Activated T-cell treated with anti-CD3 and anti-CD28 coated beads, Interleukin-2, amount 50 U/mL, for 72 hours (primary cell): ENCODE results near the gene RGS7. TPM values are rescaled to one million over a fixed set of nuclear protein-coding genes. Genes with fewer than 3 reads are reported as not detected.

Source experiments
- ATAC-seq, 2 donors: fragments of 150-1000 bp; cut with Tn5 transposase; replicated peaks in 1 of 2; 2 replicates each; pipeline ENCODE4 v1.10.0; 2021; ENCODE audit warnings: moderate library complexity in 2 of 2, mild to moderate bottlenecking in 1 of 2
- DNase-seq, 2 donors: peaks; one replicate each; pipeline ENCODE4 v3.0.0; 2021 to 2022; ENCODE audit warnings: mixed read lengths in 1 of 2
- H3K27ac Mint-ChIP-seq: one replicate; pipeline ENCODE4 v1.8.0; 2022; ENCODE audit warnings: mild to moderate bottlenecking, moderate library complexity, mixed read lengths
- H3K27me3 Mint-ChIP-seq: one replicate; pipeline ENCODE4 v1.8.0; 2022; ENCODE audit warnings: low read depth, mixed read lengths
- H3K36me3 Mint-ChIP-seq, 2 donors: one replicate each; pipeline ENCODE4 v1.8.0; 2022; ENCODE audit warnings: mixed read lengths in 2 of 2, mild to moderate bottlenecking in 1 of 2; ENCODE audit not compliant: insufficient read depth in 2 of 2
- H3K4me1 Mint-ChIP-seq: one replicate; pipeline ENCODE4 v1.8.0; 2022; ENCODE audit warnings: low read depth, mixed read lengths
- H3K4me3 Mint-ChIP-seq, 2 donors: one replicate each; pipeline ENCODE4 v1.8.0; 2022; ENCODE audit warnings: mild to moderate bottlenecking in 2 of 2, mixed read lengths in 2 of 2, moderate library complexity in 2 of 2
- H3K9me3 Mint-ChIP-seq, 2 donors: one replicate each; pipeline ENCODE4 v1.8.0; 2022; ENCODE audit warnings: mixed read lengths in 2 of 2
- total RNA-seq, 2 donors: library from RNA; stranded (reverse); gene quantifications; one replicate each; pipeline ENCODE4 v1.2.3, GENCODE V29; 2022

RGS7 gene
- total RNA-seq, 2 donors from 2014 or later = not detected

GRCh38 chr1:240866724-240867123, 490.3 kb downstream of the RGS7 start:
- Mint-ChIP-seq H3K27ac (no peak overlapping the region), H3K4me3 (no peak overlapping the region), H3K27me3 (no peaks in the 10 kb centered on the region), H3K9me3 (peaks cover 0 to 2% of the 10 kb centered on the region in 2 donors), H3K4me1 (no peaks in the 10 kb centered on the region), H3K36me3 (no peaks in the 10 kb centered on the region)
- ATAC-seq (no peak), DNase-seq (no peak)

- Mint-ChIP-seq H3K4me3 (no peak overlapping the region), H3K9me3 (peaks cover 0 to 3% of the 10 kb centered on the region in 2 donors), H3K4me1 (no peaks in the 10 kb centered on the region), H3K36me3 (no peaks in the 10 kb centered on the region), H3K27ac (no peak overlapping the region), H3K27me3 (no peaks in the 10 kb centered on the region)
- DNase-seq (no peak), ATAC-seq (no peak)
These were observed 497.0 kb downstream of the RGS7 start for GRCh38 chr1:240860023-240860422.

GRCh38 chr1:240854367-240854766, 502.6 kb downstream of the RGS7 start:
- H3K27ac Mint-ChIP-seq = no peak overlapping the region
- DNase-seq (no peak), ATAC-seq (no peak)
- H3K36me3 Mint-ChIP-seq = no peaks in the 10 kb centered on the region
- no peaks in the 10 kb centered on the region for H3K27me3 Mint-ChIP-seq
- H3K4me1 Mint-ChIP-seq = no peaks in the 10 kb centered on the region
- H3K9me3 Mint-ChIP-seq = peaks cover 5 to 9% of the 10 kb centered on the region in 2 donors
- H3K4me3 Mint-ChIP-seq = no peak overlapping the region

- DNase-seq (no peak), ATAC-seq (no peak)
- no peaks in the 10 kb centered on the region for H3K36me3 Mint-ChIP-seq
- H3K9me3 Mint-ChIP-seq = peaks cover 5 to 8% of the 10 kb centered on the region in 2 donors
- no peak overlapping the region for H3K4me3 Mint-ChIP-seq
- no peak overlapping the region for H3K27ac Mint-ChIP-seq
- H3K4me1 Mint-ChIP-seq = no peaks in the 10 kb centered on the region
- no peaks in the 10 kb centered on the region for H3K27me3 Mint-ChIP-seq
These were observed 509.7 kb downstream of the RGS7 start for GRCh38 chr1:240847325-240847724.

- ATAC-seq = no peak
- H3K9me3 Mint-ChIP-seq = peaks cover 4 to 10% of the 10 kb centered on the region in 2 donors
- H3K36me3 Mint-ChIP-seq = no peaks in the 10 kb centered on the region
- DNase-seq = no peak
- H3K27me3 Mint-ChIP-seq = no peaks in the 10 kb centered on the region
- H3K4me1 Mint-ChIP-seq = no peaks in the 10 kb centered on the region
- H3K27ac Mint-ChIP-seq = no peak overlapping the region
- H3K4me3 Mint-ChIP-seq = no peak overlapping the region
These were observed 512.5 kb downstream of the RGS7 start for GRCh38 chr1:240844486-240844885.

- H3K9me3 Mint-ChIP-seq = peaks cover 6 to 10% of the 10 kb centered on the region in 2 donors
- ATAC-seq (no peak), DNase-seq (no peak)
- H3K36me3 Mint-ChIP-seq = no peaks in the 10 kb centered on the region
- H3K27ac Mint-ChIP-seq = no peak overlapping the region
- no peak overlapping the region for H3K4me3 Mint-ChIP-seq
- no peaks in the 10 kb centered on the region for H3K4me1 Mint-ChIP-seq
- H3K27me3 Mint-ChIP-seq = no peaks in the 10 kb centered on the region
These were observed 513.2 kb downstream of the RGS7 start for GRCh38 chr1:240843798-240844197.

GRCh38 chr1:240836271-240836670, 520.7 kb downstream of the RGS7 start:
- Mint-ChIP-seq H3K9me3 (peaks cover 6 to 7% of the 10 kb centered on the region in 2 donors), H3K27me3 (no peaks in the 10 kb centered on the region), H3K4me1 (no peaks in the 10 kb centered on the region), H3K36me3 (no peaks in the 10 kb centered on the region), H3K27ac (no peak overlapping the region), H3K4me3 (no peak overlapping the region)
- ATAC-seq (no peak), DNase-seq (no peak)

- no peak overlapping the region for H3K27ac Mint-ChIP-seq
- H3K4me1 Mint-ChIP-seq = no peaks in the 10 kb centered on the region
- ATAC-seq = no peak
- no peaks in the 10 kb centered on the region for H3K36me3 Mint-ChIP-seq
- no peak overlapping the region for H3K4me3 Mint-ChIP-seq
- no peak for DNase-seq
- peaks cover 5 to 6% of the 10 kb centered on the region in 2 donors for H3K9me3 Mint-ChIP-seq
- no peaks in the 10 kb centered on the region for H3K27me3 Mint-ChIP-seq
These were observed 521.7 kb downstream of the RGS7 start for GRCh38 chr1:240835291-240835690.

GRCh38 chr1:240833075-240833474, 523.9 kb downstream of the RGS7 start:
- no peak for ATAC-seq
- Mint-ChIP-seq H3K9me3 (no peaks in the 10 kb centered on the region), H3K27ac (no peak overlapping the region), H3K4me1 (no peaks in the 10 kb centered on the region), H3K36me3 (no peaks in the 10 kb centered on the region), H3K4me3 (no peak overlapping the region), H3K27me3 (no peaks in the 10 kb centered on the region)
- no peak for DNase-seq

GRCh38 chr1:240831922-240832321, 525.1 kb downstream of the RGS7 start:
- no peaks in the 10 kb centered on the region for H3K4me1 Mint-ChIP-seq
- ATAC-seq (no peak), DNase-seq (no peak)
- no peaks in the 10 kb centered on the region for H3K27me3 Mint-ChIP-seq
- no peaks in the 10 kb centered on the region for H3K9me3 Mint-ChIP-seq
- no peak overlapping the region for H3K27ac Mint-ChIP-seq
- H3K36me3 Mint-ChIP-seq = no peaks in the 10 kb centered on the region
- H3K4me3 Mint-ChIP-seq = no peak overlapping the region

GRCh38 chr1:240831191-240831631, 525.8 kb downstream of the RGS7 start:
- Mint-ChIP-seq H3K4me1 (no peaks in the 10 kb centered on the region), H3K4me3 (no peak overlapping the region), H3K27ac (no peak overlapping the region), H3K9me3 (no peaks in the 10 kb centered on the region), H3K27me3 (no peaks in the 10 kb centered on the region), H3K36me3 (no peaks in the 10 kb centered on the region)
- DNase-seq (no peak), ATAC-seq (no peak)

- Mint-ChIP-seq H3K9me3 (no peaks in the 10 kb centered on the region), H3K27me3 (no peaks in the 10 kb centered on the region), H3K4me1 (no peaks in the 10 kb centered on the region), H3K27ac (no peak overlapping the region), H3K36me3 (peaks cover 0 to 3% of the 10 kb centered on the region in 2 donors), H3K4me3 (no peak overlapping the region)
- DNase-seq (no peak), ATAC-seq (no peak)
These were observed 527.5 kb downstream of the RGS7 start for GRCh38 chr1:240829487-240829886.

- H3K4me1 Mint-ChIP-seq = no peaks in the 10 kb centered on the region
These were observed 529.2 kb downstream of the RGS7 start for GRCh38 chr1:240827786-240828185.

GRCh38 chr1:240824238-240824637, 532.8 kb downstream of the RGS7 start:
- H3K4me1 Mint-ChIP-seq = no peaks in the 10 kb centered on the region
- H3K4me3 Mint-ChIP-seq = no peak overlapping the region
- ATAC-seq (no peak), DNase-seq (no peak)
- H3K27ac Mint-ChIP-seq = no peak overlapping the region
- H3K9me3 Mint-ChIP-seq = peaks cover 0 to 2% of the 10 kb centered on the region in 2 donors
- H3K27me3 Mint-ChIP-seq = no peaks in the 10 kb centered on the region
- peaks cover 0 to 3% of the 10 kb centered on the region in 2 donors for H3K36me3 Mint-ChIP-seq

More at GRCh38 chr1:240827786-240828185, 529.2 kb downstream of the RGS7 start:
- Mint-ChIP-seq H3K27me3 (no peaks in the 10 kb centered on the region), H3K27ac (no peak overlapping the region), H3K9me3 (peaks cover 0 to 2% of the 10 kb centered on the region in 2 donors), H3K36me3 (peaks cover 0 to 3% of the 10 kb centered on the region in 2 donors), H3K4me3 (no peak overlapping the region)
- DNase-seq (no peak), ATAC-seq (no peak)
